HS-5 (cell line): ENCODE measurements around the gene ZNF211.
A peak's percentile ranks its signal among the peaks of the same experiment; 100 is the strongest.

Experiments used
- DNase-seq: peaks from one replicate; pipeline ENCODE4 v3.0.0-alpha.2; 2012; ENCODE audit warnings: low read depth

The ZNF211 gene

DNA sequence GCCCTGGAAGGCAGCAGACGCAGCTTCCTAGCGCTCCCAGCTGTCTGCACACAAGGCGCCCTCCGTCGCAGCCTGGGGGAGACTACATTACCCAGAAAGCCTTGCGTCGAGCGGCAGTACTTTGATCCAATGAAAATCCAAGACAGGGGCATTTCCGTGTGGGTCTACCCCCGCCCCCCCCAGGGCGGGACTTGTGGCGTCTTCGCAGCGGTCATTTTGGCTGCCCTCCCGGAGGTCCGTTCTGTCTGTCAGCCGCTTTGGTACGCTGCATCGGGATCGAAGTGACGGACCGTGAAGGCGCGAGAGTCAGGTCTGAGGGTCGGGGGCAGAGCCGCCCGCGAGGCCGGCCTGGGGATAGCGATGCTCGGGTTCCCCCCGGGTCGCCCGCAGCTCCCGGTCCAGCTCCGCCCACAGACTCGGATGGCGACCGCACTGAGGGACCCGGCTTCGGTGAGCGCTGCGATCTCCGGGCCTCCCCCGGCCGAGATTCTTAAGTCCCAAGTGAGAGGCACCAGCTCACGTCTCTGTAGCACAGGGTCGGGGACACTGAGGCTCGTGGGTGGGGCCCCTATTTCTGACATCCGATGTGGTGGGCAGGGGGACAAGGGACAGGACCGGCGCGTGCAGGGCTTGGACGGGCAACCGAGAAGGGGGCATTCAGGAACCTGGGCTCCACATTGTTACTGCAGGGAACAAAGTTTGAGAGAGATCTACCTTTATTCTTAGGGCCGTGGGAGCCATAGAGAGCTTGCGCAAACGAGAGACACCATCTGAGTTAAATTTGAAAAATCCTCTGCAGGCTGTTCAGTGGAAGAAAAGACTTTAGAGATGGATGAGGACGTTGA is at the start of gene ZNF211:
ZNF211 (plus strand) TSS at position 182 of the 845 bp plus-strand sequence; CDS start at position 361, 179 bp downstream.
- peak; percentile 72 for DNase-seq

DNA sequence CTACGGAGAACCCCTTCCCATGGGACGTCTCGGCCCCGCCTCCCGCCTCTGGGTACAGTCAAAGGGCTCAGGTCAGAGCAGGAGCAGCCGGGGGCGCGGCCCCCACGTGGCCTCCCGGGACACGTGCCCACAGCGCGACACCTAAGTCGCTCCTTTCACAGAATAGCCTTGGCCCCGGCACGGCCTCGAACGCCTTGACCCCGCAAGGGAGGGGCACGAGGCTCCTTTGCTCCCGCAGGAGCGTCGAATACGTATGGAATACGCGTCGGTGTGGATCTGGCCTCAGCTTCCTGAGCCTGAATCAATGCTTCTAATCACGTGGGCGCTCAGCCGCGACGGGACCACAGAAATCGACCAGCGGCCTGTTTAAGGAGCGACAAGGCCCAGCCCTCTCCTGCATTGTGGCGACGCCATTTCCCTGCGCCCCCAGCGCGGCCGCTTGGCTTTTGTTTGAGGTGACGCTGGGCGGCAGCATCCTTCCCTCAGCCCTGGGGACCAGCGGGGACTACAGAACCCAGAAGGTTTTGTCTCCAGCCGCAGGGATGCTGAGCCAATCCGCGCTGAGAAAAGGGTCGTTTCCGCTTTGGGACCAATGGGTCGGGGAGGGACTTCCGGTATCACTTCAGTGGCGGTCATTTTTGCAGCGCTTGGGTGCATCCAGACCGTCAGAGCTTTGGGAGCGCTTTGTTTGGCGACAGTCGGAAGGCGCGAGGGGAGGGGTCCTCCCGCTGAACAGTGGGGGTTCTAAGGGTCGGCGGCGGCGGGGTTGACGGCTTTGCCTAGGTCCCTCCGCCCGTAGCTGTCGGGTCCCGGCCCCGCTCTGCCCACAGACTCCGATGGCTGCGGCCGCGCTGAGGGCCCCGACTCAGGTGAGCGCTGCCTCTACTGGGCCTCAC is 49.2 kb upstream of the ZNF211 start, which contains the start of gene ZIK1:
ZIK1 (plus strand) TSS at position 625 of the 896 bp plus-strand sequence; CDS start at position 837, 212 bp downstream.
- no peak for DNase-seq

DNA sequence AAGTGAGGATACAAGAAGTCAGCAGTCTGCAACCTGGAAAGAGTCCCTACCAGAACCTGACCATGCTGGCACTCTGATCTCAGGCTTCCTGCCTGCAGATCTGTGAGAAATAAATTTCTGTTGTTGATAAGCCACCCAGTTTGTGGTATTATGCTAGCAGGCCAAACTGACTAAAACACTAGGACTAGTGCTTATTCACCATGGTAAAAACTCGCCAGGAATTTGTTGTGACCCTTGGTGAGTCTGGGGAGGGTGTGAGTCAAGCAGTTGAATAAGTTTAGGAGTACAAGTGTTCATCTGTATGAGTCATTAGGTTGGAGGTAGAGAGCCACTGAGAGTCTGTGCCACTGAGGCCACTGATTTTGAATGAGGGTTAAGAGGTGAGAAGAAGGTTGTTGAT is 45.4 kb upstream of the ZNF211 start:
- peak; percentile 78 for DNase-seq

DNA sequence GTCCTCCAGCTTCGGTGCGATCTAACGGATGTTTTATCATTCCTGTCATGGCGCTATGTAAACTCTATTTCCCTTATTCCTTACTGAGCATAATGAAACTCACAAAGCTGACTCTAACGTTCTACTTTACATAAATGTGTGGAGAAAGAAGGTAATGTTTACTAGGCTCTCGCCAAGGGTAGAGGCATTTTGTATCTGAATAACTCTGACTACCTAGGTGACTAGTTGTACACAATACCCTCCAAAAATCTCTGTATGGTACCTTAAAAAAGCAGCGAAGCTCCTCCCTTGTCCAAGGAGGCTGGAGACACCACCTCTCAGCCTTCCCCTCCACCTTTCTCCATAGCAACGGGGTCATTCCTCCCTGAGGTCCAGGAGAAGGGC is 33.6 kb upstream of the ZNF211 start:
- no peak for DNase-seq

DNA sequence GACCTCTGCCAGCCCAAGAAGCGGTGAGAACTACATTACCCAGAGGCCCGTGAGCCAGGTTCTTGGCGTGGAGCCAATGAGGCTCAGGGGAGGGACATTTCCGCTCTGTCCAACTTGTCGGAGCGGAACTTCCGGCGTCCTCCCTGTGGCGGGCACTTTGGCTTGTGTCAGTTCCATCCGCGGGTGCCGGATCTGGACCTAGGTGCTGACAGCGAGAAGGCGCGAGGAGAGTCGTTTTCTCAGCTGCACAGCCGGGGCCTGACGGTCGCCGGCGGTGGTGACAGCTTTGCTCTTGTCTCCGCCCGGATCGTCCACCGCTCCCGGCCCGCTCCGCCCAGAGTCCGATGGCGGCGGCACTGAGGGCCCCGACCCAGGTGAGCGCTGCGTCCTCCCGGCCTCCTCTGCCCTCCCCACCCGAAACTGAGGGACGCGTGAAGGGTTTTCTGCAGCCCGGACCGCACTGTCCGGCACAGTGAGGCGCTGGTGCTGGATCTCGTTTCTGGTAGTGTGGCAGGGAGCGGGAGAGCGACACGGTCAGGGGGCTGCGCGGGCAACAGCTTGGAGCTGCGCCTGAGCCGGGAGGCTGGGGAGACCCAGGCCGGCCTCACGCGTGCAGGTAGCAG is 33.1 kb upstream of the ZNF211 start, which contains the start of gene ZNF530:
ZNF530 (plus strand) TSS at position 125 of the 623 bp plus-strand sequence. CDS start 4,461 bp downstream, outside the sequence.
- DNase-seq, result peak; percentile 74

DNA sequence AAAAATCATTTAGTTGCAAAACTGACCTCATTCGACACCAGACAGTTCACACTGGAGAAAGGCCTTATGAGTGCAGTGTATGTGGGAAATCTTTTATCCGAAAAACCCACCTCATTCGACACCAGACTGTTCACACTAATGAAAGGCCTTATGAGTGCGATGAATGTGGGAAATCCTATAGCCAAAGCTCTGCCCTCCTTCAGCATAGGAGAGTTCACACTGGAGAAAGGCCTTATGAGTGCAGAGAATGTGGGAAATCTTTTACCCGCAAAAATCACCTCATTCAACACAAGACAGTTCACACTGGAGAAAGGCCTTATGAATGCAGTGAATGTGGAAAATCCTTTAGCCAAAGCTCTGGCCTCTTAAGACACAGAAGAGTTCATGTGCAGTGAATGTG is 26.0 kb upstream of the ZNF211 start:
- DNase-seq, result no peak

DNA sequence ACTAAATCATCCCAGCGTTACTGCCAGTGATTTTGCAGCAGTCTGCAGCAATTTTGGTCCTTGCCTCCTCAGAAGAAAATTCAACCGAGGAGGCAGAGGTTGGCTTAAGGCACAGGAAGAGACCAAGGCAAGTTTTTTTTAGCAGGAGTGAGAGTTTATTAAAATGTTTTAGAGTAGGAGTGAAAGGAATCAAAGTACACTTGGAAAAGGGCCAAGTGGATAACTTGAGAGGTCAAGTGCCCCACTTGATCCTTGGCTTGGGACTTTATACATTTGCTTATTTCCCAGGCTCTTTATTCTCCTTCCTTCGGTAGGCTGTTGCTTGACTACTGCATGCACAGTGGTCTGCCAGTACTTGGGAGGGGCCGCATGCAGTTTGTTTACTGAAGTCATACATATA is 21.9 kb upstream of the ZNF211 start:
- no peak for DNase-seq

DNA sequence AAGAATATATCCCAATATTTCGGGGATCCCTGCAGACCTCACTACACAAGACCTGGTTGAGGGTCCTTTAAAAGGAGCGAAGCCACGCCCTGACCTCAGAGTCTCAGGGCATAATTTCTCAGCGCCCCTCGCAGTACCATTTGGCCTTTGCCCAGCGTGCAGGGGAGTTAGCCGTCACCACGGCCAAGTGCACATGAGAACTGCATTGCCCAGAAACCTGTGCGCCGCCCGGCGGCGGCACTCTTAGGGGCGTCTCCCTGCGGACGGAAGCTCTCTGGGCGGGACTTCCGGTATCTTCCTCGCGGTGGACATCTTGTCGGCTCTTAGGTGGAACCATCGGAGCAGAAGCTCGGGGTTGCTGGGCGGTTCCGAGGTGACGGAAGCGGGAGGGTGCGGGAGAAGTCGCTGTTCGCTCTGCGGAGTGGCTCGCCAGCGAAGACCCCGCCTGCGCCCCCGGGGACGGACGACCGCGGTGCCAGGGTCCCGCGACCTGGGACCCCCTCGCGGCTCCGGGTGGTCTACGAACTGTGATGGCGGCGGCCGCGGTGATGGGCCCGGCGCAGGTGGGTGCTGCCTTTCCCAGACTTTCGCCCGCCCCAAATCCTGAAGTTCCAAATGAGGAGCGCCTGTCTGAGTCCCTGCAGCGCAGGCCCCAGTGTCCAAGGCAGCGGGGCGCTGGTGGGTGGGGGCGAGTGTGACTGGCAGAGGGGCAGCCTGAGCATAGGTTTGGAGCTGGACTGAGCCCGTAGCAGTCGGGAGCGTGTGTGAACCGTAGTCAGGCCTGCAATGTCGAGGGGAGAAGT is 18.8 kb upstream of the ZNF211 start, which contains the start of gene ZNF134:
ZNF134 (plus strand) TSS at position 302 of the 803 bp plus-strand sequence. CDS start 5,227 bp downstream, outside the sequence.
- DNase-seq, result peak; percentile 59

DNA sequence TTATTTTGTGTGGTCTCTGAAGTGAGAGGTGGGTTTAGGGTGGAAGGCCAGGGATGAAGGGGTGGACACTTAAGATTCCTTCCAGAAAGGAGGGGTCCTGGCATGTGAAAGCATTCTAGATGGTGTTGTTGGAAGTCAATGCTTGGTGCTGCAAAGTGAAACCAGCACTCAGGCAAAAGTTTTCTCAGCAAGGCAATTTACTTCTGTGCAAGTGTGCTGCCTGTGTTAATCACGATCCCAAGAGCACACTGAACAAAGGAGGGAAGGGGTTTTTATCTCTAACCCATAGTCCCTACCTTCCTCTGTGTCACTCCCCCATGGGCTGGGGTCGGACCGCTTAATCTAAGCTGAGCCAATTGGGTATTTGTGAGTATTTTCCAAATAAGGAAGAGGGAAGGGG is 17.6 kb upstream of the ZNF211 start:
- DNase-seq, result no peak

DNA sequence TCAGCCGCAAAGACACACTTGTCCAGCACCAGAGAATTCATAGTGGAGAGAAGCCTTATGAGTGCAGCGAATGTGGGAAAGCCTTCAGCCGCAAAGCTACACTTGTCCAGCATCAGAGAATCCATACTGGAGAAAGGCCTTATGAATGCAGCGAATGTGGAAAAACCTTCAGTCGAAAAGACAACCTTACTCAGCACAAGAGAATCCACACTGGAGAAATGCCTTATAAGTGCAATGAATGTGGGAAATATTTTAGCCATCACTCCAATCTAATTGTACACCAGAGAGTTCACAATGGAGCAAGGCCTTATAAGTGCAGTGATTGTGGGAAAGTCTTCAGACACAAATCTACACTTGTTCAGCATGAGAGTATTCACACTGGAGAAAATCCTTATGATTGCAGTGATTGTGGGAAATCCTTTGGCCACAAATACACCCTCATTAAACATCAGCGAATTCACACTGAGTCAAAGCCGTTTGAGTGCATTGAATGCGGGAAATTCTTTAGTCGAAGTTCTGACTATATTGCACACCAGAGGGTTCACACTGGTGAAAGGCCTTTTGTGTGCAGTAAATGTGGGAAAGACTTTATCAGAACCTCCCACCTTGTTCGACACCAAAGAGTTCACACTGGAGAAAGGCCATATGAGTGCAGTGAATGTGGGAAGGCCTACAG is 12.2 kb upstream of the ZNF211 start:
- no peak for DNase-seq

DNA sequence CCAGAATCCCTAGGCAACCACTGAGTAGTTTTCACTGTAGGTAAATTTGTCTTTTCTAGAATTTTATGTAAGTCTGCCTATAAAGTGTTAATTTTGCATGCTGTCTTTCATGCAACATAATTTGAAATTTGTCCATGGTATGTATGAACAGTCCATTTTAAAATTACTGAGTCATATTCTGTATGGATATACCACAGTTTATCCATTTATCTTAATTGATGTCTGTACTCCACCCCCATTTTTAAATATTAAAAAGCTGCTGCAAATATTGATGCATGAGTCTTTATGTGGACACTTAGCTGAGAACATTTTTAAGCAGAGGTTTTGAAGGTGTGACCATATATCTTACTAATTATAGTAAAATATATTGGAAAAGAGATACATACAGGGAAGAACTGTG is 9.9 kb upstream of the ZNF211 start:
- no peak for DNase-seq

DNA sequence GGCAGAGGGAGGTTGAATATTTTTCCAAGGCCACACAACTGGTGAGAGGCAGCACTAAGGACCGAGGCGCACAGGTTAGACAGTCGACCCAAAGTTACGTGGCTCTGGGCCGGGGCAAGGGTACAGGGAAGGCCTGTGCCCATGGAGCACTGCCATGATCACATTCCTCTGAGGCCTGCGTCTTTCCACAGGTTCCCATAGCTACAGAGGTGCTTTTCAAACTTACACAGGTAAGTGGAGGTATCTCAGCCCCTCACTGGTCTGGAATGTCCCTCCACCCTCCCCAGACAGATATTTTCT is 814 bp downstream of the ZNF211 start:
- no peak for DNase-seq

DNA sequence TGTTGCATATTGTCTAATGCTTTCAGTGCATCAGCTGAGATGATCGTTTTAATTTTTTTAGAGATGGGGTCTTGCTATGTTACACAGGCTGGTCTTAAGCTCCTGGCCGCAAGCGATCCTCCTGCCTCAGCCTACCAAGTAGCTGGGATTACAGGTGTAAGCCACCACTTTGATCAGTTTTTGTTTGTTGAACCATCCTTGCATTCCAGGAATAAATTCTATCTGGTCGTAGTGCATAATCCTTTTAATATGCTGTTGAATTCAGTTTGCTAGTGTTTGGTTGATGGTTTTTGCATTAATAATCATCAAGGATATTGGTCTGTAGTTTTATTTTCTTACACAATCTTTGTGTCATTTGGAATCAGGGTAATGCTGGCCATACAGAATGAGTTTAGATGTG is 4.4 kb downstream of the ZNF211 start:
- DNase-seq, result no peak

DNA sequence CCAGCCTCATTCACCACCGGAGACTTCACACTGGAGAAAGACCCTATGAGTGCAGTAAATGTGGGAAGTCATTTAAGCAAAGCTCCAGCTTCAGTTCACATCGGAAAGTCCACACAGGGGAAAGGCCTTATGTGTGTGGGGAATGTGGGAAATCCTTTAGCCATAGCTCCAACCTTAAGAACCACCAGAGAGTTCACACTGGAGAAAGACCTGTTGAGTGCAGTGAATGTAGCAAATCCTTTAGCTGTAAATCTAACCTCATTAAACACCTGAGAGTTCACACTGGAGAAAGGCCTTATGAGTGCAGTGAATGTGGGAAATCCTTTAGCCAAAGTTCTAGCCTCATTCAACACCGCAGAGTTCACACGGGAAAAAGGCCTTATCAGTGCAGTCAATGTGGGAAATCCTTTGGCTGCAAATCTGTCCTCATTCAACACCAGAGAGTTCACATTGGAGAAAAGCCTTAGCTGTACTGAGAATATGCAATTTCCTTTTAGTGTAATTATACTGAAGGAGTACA is 8.8 kb downstream of the ZNF211 start:
- DNase-seq, result no peak

DNA sequence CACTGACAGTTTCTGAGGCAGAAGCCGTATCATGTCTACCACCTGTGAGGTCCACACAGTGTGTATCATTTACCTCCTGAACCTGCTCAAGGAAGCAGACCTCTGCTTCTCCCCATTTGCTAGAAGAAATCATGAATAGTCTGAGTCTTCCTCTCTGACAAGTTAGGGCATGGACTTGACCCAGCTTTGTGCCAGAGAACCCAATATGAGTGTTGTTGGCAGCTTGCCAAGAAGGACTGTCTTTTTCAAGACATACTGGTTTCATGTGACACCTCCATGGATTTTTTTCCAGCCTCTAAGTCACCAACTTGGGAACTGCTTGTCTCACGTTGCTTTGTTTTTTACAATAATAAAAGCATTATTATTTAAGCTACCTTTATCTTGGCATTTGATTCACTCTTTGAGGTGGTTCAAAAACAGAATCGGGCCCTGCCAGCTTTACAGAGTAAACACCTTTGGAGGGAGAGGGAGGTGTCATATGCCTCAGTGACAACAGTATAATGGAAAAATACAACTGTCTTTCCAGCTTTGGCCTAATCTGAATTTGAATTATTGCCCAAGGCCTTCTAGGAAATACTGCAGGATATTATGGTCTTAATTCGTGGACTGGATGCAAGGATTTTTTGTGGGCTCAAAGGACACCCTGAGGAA is 9.6 kb downstream of the ZNF211 start:
- no peak for DNase-seq

DNA sequence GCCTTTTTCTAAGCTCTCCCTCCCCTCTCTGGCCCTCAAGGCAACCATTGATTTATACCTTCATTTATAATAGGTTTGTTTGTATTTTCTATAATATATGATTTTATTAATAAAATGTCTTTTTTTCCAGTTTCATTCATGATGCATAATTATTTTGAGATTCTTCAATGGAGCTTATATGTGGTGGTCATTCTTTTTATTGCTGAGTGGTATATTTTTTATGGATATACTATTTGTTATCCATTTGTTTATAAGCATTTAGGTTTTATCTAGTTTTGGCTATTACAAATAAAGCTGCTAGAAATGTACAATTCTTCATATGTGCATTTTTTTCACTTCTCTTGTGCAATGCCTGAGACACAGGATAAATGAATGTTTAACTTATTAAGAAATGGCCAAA is 10.8 kb downstream of the ZNF211 start:
- DNase-seq, result no peak

DNA sequence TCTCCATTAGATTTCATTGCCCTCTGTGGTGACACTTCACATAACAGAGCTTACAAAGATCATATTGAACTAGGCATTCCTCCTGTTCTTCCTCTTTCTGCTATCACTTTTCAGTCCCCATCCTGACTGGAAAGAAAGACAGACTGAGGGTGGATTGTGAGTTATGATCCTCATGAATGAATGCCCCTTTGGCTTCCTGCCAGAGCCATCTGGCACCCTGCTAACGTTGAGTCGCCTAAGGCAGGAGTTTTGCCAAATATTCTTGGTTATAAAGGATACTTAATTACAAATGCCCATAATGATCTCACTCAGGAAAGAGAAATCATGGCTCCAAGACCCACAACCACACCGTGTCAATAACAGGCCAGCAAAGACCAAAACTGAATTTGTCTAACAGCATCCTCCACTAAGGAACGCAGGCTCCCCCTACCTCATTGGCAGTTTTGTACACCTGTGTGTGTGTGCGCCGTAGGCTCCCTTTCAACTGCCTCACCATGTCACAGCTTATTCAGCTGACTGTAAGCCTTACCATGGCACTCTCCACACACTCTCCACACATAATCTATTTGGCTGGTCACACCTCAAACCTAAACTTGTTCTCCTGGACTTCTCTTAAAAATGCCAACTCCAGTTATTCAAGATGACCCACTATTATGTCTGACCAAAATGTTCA is 15.5 kb downstream of the ZNF211 start:
- DNase-seq, result no peak

DNA sequence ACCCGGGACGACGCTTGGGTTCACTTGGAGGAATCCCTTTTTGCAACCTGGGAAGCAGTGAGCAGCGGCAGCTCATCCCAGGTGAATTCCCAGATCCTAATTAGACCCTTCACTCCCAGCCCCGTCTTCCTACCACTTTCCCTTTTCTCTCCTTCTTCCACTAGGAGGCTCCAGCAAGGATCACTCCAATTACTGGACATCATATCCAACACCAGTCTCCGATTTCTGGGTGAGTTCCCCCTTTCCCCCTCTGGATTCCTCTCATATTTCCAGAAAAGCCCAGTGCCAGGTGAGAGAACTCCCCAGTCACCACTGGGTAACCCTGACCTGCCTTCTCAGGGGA is 18.7 kb downstream of the ZNF211 start:
- DNase-seq, result no peak

DNA sequence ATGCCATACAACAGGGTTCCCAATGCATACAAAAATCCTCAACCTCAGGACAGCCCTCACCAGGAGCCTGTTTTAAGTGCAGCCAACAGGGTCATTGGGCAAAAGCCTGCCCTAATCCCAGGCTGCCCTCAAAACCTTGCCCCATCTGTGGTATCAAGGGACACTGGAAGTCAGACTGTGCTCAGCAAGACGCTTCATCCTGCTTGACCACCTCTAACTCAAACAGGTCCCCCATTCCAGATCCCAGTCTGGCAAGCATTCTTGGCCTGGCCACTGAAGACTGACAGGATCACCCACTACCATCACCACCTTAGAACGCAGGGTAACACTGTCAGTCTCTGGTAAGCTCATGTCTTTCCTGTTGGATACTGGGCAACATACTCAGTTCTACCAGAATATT is 20.7 kb downstream of the ZNF211 start:
- DNase-seq, result no peak

DNA sequence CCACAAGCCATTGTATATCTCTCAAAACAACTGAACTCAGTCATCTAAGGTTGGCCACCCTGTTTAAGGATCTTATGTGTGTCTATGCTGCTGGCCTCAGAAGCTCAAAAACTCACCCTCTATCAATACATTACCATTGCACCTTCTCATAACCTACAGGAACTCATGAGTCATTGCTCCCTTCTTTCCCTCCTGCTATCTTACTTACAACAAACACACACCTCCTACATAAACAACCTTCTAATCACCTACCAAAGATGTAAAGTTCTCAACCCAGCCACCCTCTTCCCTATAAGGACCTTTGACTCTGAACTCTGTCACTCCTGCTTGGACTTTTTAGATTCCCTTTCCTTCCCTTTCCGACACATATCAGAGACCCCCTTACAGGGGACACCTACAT is 22.5 kb downstream of the ZNF211 start:
- DNase-seq, result no peak
